GM23338 (cell line): Measurements from ENCODE around the gene SLC41A3. TPM values are rescaled to one million over a fixed set of nuclear protein-coding genes. Genes with fewer than 3 reads are reported as not detected.

Experiments used
- ATAC-seq: fragments of 200-7000 bp; cut with Tn5 transposase; 3 replicates; pipeline ENCODE4 v1.9.1; 2020
- DNase-seq: peaks from one replicate; pipeline ENCODE4 v3.0.0-alpha.2; 2015; ENCODE audit warnings: low spot score
- H2AFZ ChIP-seq: fragments of 200-600 bp; sonication (generic); 2 replicates; pipeline ENCODE4 v1.8.0; 2016; ENCODE audit warnings: antibody characterized with exemption, mild to moderate bottlenecking, moderate library complexity
- H3F3A ChIP-seq: fragments of 200-600 bp; sonication (generic); replicated peaks from 2 replicates; pipeline ENCODE4 v1.8.0; 2017; ENCODE audit warnings: antibody characterized with exemption, mixed run types, low read depth
- H3K27ac ChIP-seq: fragments of 200-600 bp; sonication (generic); 2 replicates; pipeline ENCODE4 v1.6.1; 2016; ENCODE audit warnings: low read depth
- H3K27me3 ChIP-seq: fragments of 200-600 bp; sonication (generic); 2 replicates; pipeline ENCODE4 v1.8.0; 2016; ENCODE audit warnings: mild to moderate bottlenecking, mixed run types, moderate library complexity; ENCODE audit not compliant: insufficient read depth
- H3K36me3 ChIP-seq: fragments of 200-600 bp; sonication (generic); 2 replicates; pipeline ENCODE4 v1.8.0; 2016; ENCODE audit warnings: mild to moderate bottlenecking; ENCODE audit not compliant: insufficient read depth
- H3K4me1 ChIP-seq: fragments of 200-600 bp; sonication (generic); 2 replicates; pipeline ENCODE4 v1.8.0; 2016; ENCODE audit warnings: mild to moderate bottlenecking, moderate library complexity; ENCODE audit not compliant: insufficient read depth
- H3K4me2 ChIP-seq: fragments of 200-600 bp; sonication (generic); 2 replicates; pipeline ENCODE4 v1.7.1; 2017; ENCODE audit warnings: mixed run types
- H3K4me3 ChIP-seq: fragments of 200-600 bp; sonication (generic); 2 replicates; pipeline ENCODE4 v1.6.1; 2016; ENCODE audit warnings: mixed run types
- H3K79me2 ChIP-seq: fragments of 200-600 bp; sonication (generic); replicated peaks from 2 replicates; pipeline ENCODE4 v1.8.0; 2017; ENCODE audit warnings: mild to moderate bottlenecking; ENCODE audit not compliant: insufficient read depth
- H3K9me2 ChIP-seq: fragments of 200-600 bp; sonication (generic); 2 replicates; pipeline ENCODE4 v1.8.0; 2017; ENCODE audit not compliant: insufficient read depth
- H4K20me1 ChIP-seq: fragments of 200-600 bp; sonication (generic); replicated peaks from 2 replicates; pipeline ENCODE4 v1.8.0; 2017; ENCODE audit warnings: mild to moderate bottlenecking; ENCODE audit not compliant: insufficient read depth
- H3K27ac Mint-ChIP-seq: 2 replicates; pipeline ENCODE4 v1.8.0; 2020; ENCODE audit warnings: inconsistent platforms, mild to moderate bottlenecking, moderate library complexity, mixed read lengths
- H3K27me3 Mint-ChIP-seq: 3 replicates; pipeline ENCODE4 v1.8.0; 2022; ENCODE audit warnings: low read depth, mild to moderate bottlenecking, moderate library complexity, mixed read lengths, inconsistent platforms; ENCODE audit not compliant: insufficient read depth, poor library complexity
- H3K36me3 Mint-ChIP-seq: 3 replicates; pipeline ENCODE4 v1.8.0; 2021; ENCODE audit warnings: low read depth, mild to moderate bottlenecking, inconsistent platforms, moderate library complexity, mixed read lengths
- H3K4me1 Mint-ChIP-seq: 3 replicates; pipeline ENCODE4 v1.8.0; 2020; ENCODE audit warnings: mild to moderate bottlenecking, inconsistent platforms, mixed read lengths
- H3K4me3 Mint-ChIP-seq: 3 replicates; pipeline ENCODE4 v1.8.0; 2021; ENCODE audit warnings: moderate library complexity, mild to moderate bottlenecking, inconsistent platforms, mixed read lengths
- H3K9me3 Mint-ChIP-seq: 3 replicates; pipeline ENCODE4 v1.8.0; 2020; ENCODE audit warnings: moderate library complexity, mild to moderate bottlenecking, inconsistent platforms, mixed read lengths
- CREB1 ChIP-seq: fragments of 250-450 bp; sonication (Bioruptor Pico); IDR thresholded peaks from 2 replicates; pipeline ENCODE4 v1.5.0; 2020; ENCODE audit warnings: low read depth, mild to moderate bottlenecking, moderate library complexity
- EZH2phosphoT487 ChIP-seq: fragments of 200-600 bp; sonication (generic); IDR thresholded peaks from one replicate; pipeline ENCODE4 v1.8.1; 2018; ENCODE audit warnings: antibody characterized with exemption; ENCODE audit not compliant: unreplicated experiment
- NANOG ChIP-seq: IDR thresholded peaks from 2 replicates; pipeline ENCODE4 v1.6.1; 2016; ENCODE audit warnings: antibody characterized with exemption, borderline replicate concordance
- POLR2AphosphoS5 ChIP-seq: IDR thresholded peaks from 2 replicates; pipeline ENCODE4 v1.6.1; 2016; ENCODE audit warnings: antibody characterized with exemption, low read depth
- STAT1 ChIP-seq: IDR thresholded peaks from one replicate; pipeline ENCODE4 v1.6.1; 2016; ENCODE audit warnings: antibody characterized with exemption; ENCODE audit not compliant: unreplicated experiment
- ZNF114 ChIP-seq: fragments of 250-450 bp; sonication (Bioruptor Pico); IDR thresholded peaks from 2 replicates; pipeline ENCODE4 v1.5.0; 2020; ENCODE audit warnings: mild to moderate bottlenecking, moderate library complexity
- ZNF331 ChIP-seq: fragments of 250-450 bp; sonication (Bioruptor Pico); IDR thresholded peaks from 2 replicates; pipeline ENCODE4 v1.5.0; 2020; ENCODE audit warnings: low read depth, mild to moderate bottlenecking, moderate library complexity
- polyA plus RNA-seq: library from polyadenylated mRNA; unstranded; fragments of >200 nt; fragmentation: Nextera tagmentation; extraction: Ambion mirVana; gene quantifications from 2 replicates; pipeline ENCODE4 v1.2.1, GENCODE V29; 2016
- total RNA-seq: library from RNA; depleted of rRNA; stranded (reverse); fragments of >200 nt; shearing (Covaris generic); gene quantifications from 2 replicates; pipeline ENCODE4 v1.2.3, GENCODE V29; 2014
- TF ChIP-seq, protein P1 (sequence below), 2 experiments: fragments of 200-600 bp in 1 of 2; sonication (generic) in 1 of 2; conservative IDR thresholded peaks; 2 replicates each; pipeline versions ENCODE4 v1.5.1 to v1.6.1; 2016 to 2017; ENCODE audit warnings: antibody characterized with exemption in 2 of 2, low read depth in 2 of 2, mild to moderate bottlenecking in 2 of 2, moderate library complexity in 1 of 2
- TF ChIP-seq, protein P2 (sequence below): fragments of 250-450 bp; sonication (Bioruptor Pico); IDR thresholded peaks from 2 replicates; pipeline ENCODE4 v1.5.0; 2020; ENCODE audit warnings: mild to moderate bottlenecking, moderate library complexity
- TF ChIP-seq, protein P3 (sequence below): IDR thresholded peaks from one replicate; pipeline ENCODE4 v1.6.1; 2018; ENCODE audit warnings: antibody characterized with exemption; ENCODE audit not compliant: unreplicated experiment
- TF ChIP-seq, protein P4 (sequence below): IDR thresholded peaks from 2 replicates; pipeline ENCODE4 v1.6.1; 2016; ENCODE audit warnings: antibody characterized with exemption

Gene SLC41A3
- total and polyA plus RNA-seq, 2 experiments from 2014 or later = 12.1 to 29.8 TPM

DNA sequence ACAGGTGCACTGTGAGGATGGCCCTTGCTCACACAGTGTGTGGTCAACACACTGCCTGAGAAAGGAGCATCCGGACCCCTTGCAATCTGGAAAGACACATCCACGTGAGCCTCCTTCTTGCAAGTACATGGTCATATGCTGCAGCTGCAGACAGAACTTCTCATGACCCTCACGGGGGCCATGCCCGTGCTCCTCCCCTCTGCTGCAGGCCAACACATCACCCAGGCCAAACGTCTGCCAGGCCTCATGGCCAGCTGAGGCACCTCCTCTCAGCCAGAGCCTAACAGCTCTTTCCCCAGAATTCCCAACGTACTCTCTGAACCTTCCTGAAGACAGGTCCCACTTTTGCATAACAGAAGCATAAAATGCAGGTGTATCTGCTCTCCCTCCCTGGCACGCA, 25.3 kb downstream of the SLC41A3 start (continued):
- TF ChIP-seq STAT1 (no peak), ZNF331 (CRISPR knock-in tag) (no peak), EZH2phosphoT487 (no peak), ZNF114 (CRISPR knock-in tag) (no peak), POLR2AphosphoS5 (no peak), NANOG (no peak)

DNA sequence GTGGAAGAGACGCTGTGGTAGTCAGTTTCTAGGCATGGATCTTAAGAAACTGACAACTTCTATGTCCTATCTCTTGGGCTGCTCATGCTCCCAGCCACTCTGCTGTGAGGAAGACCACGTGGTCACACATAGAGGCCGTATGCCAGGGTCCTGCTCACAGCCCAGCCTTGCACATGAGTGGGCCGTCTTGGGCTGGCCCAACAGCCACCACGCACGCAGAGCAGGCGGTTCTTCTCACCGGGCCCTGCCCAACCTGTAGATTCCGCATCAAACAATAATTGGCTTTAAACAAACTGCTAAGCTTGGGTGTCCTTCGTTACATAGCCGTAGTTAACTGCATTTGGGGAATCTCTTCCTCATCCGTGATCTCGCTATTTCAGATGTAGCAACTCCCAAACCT, 26.0 kb downstream of the SLC41A3 start:
- no peaks in the 10 kb centered on the region; the same call in 2 of the 3 replicates for H3K36me3 Mint-ChIP-seq
- Histone ChIP-seq H3K27me3 (no peaks in the 10 kb centered on the region), H3K36me3 (no peaks in the 10 kb centered on the region), H2AFZ (no peak overlapping the region), H3K4me3 (no peak overlapping the region), H3K27ac (no peak overlapping the region), H3K79me2 (no peaks in the 10 kb centered on the region), H3K9me2 (no peaks in the 10 kb centered on the region), H3F3A (no peaks in the 10 kb centered on the region), H3K4me1 (no peaks in the 10 kb centered on the region), H4K20me1 (no peaks in the 10 kb centered on the region), H3K4me2 (no peak overlapping the region)
- TF ChIP-seq ZNF114 (CRISPR knock-in tag) (no peak), EZH2phosphoT487 (no peak), CREB1 (no peak), STAT1 (no peak), NANOG (no peak), POLR2AphosphoS5 (no peak)
- TF ChIP-seq, protein P1, sequence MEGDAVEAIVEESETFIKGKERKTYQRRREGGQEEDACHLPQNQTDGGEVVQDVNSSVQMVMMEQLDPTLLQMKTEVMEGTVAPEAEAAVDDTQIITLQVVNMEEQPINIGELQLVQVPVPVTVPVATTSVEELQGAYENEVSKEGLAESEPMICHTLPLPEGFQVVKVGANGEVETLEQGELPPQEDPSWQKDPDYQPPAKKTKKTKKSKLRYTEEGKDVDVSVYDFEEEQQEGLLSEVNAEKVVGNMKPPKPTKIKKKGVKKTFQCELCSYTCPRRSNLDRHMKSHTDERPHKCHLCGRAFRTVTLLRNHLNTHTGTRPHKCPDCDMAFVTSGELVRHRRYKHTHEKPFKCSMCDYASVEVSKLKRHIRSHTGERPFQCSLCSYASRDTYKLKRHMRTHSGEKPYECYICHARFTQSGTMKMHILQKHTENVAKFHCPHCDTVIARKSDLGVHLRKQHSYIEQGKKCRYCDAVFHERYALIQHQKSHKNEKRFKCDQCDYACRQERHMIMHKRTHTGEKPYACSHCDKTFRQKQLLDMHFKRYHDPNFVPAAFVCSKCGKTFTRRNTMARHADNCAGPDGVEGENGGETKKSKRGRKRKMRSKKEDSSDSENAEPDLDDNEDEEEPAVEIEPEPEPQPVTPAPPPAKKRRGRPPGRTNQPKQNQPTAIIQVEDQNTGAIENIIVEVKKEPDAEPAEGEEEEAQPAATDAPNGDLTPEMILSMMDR (conservative IDR thresholded peaks at IDR 0.05; ENCODE audit: low read depth in 2 of 2) = no peak
- TF ChIP-seq, protein P2, sequence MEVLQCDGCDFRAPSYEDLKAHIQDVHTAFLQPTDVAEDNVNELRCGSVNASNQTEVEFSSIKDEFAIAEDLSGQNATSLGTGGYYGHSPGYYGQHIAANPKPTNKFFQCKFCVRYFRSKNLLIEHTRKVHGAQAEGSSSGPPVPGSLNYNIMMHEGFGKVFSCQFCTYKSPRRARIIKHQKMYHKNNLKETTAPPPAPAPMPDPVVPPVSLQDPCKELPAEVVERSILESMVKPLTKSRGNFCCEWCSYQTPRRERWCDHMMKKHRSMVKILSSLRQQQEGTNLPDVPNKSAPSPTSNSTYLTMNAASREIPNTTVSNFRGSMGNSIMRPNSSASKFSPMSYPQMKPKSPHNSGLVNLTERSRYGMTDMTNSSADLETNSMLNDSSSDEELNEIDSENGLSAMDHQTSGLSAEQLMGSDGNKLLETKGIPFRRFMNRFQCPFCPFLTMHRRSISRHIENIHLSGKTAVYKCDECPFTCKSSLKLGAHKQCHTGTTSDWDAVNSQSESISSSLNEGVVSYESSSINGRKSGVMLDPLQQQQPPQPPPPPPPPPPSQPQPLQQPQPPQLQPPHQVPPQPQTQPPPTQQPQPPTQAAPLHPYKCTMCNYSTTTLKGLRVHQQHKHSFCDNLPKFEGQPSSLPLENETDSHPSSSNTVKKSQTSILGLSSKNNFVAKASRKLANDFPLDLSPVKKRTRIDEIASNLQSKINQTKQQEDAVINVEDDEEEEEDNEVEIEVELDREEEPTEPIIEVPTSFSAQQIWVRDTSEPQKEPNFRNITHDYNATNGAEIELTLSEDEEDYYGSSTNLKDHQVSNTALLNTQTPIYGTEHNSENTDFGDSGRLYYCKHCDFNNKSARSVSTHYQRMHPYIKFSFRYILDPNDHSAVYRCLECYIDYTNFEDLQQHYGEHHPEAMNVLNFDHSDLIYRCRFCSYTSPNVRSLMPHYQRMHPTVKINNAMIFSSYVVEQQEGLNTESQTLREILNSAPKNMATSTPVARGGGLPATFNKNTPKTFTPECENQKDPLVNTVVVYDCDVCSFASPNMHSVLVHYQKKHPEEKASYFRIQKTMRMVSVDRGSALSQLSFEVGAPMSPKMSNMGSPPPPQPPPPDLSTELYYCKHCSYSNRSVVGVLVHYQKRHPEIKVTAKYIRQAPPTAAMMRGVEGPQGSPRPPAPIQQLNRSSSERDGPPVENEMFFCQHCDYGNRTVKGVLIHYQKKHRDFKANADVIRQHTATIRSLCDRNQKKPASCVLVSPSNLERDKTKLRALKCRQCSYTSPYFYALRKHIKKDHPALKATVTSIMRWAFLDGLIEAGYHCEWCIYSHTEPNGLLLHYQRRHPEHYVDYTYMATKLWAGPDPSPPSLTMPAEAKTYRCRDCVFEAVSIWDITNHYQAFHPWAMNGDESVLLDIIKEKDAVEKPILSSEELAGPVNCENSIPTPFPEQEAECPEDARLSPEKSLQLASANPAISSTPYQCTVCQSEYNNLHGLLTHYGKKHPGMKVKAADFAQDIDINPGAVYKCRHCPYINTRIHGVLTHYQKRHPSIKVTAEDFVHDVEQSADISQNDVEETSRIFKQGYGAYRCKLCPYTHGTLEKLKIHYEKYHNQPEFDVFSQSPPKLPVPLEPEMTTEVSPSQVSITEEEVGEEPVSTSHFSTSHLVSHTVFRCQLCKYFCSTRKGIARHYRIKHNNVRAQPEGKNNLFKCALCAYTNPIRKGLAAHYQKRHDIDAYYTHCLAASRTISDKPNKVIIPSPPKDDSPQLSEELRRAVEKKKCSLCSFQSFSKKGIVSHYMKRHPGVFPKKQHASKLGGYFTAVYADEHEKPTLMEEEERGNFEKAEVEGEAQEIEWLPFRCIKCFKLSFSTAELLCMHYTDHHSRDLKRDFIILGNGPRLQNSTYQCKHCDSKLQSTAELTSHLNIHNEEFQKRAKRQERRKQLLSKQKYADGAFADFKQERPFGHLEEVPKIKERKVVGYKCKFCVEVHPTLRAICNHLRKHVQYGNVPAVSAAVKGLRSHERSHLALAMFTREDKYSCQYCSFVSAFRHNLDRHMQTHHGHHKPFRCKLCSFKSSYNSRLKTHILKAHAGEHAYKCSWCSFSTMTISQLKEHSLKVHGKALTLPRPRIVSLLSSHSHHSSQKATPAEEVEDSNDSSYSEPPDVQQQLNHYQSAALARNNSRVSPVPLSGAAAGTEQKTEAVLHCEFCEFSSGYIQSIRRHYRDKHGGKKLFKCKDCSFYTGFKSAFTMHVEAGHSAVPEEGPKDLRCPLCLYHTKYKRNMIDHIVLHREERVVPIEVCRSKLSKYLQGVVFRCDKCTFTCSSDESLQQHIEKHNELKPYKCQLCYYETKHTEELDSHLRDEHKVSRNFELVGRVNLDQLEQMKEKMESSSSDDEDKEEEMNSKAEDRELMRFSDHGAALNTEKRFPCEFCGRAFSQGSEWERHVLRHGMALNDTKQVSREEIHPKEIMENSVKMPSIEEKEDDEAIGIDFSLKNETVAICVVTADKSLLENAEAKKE = no peak
- TF ChIP-seq, protein P3, sequence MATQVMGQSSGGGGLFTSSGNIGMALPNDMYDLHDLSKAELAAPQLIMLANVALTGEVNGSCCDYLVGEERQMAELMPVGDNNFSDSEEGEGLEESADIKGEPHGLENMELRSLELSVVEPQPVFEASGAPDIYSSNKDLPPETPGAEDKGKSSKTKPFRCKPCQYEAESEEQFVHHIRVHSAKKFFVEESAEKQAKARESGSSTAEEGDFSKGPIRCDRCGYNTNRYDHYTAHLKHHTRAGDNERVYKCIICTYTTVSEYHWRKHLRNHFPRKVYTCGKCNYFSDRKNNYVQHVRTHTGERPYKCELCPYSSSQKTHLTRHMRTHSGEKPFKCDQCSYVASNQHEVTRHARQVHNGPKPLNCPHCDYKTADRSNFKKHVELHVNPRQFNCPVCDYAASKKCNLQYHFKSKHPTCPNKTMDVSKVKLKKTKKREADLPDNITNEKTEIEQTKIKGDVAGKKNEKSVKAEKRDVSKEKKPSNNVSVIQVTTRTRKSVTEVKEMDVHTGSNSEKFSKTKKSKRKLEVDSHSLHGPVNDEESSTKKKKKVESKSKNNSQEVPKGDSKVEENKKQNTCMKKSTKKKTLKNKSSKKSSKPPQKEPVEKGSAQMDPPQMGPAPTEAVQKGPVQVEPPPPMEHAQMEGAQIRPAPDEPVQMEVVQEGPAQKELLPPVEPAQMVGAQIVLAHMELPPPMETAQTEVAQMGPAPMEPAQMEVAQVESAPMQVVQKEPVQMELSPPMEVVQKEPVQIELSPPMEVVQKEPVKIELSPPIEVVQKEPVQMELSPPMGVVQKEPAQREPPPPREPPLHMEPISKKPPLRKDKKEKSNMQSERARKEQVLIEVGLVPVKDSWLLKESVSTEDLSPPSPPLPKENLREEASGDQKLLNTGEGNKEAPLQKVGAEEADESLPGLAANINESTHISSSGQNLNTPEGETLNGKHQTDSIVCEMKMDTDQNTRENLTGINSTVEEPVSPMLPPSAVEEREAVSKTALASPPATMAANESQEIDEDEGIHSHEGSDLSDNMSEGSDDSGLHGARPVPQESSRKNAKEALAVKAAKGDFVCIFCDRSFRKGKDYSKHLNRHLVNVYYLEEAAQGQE = no peak
- TF ChIP-seq, protein P4, sequence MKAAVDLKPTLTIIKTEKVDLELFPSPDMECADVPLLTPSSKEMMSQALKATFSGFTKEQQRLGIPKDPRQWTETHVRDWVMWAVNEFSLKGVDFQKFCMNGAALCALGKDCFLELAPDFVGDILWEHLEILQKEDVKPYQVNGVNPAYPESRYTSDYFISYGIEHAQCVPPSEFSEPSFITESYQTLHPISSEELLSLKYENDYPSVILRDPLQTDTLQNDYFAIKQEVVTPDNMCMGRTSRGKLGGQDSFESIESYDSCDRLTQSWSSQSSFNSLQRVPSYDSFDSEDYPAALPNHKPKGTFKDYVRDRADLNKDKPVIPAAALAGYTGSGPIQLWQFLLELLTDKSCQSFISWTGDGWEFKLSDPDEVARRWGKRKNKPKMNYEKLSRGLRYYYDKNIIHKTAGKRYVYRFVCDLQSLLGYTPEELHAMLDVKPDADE = no peak
- no peak for DNase-seq
- no peaks in the 10 kb centered on the region for H3K9me3 Mint-ChIP-seq
- no peak overlapping the region for H3K4me3 Mint-ChIP-seq
- ATAC-seq = no peak
- no peak overlapping the region for H3K27ac Mint-ChIP-seq
- peaks cover 7% of the 10 kb centered on the region for H3K4me1 Mint-ChIP-seq
- H3K27me3 Mint-ChIP-seq = peaks cover 6% of the 10 kb centered on the region
